Putamen (tissue), 1 donor: ENCODE results near the gene BRSK1.

Experiments used
- DNase-seq: peaks from one replicate; pipeline ENCODE4 v3.0.0-alpha.2; 2016; ENCODE audit warnings: low spot score

BRSK1 gene

DNA sequence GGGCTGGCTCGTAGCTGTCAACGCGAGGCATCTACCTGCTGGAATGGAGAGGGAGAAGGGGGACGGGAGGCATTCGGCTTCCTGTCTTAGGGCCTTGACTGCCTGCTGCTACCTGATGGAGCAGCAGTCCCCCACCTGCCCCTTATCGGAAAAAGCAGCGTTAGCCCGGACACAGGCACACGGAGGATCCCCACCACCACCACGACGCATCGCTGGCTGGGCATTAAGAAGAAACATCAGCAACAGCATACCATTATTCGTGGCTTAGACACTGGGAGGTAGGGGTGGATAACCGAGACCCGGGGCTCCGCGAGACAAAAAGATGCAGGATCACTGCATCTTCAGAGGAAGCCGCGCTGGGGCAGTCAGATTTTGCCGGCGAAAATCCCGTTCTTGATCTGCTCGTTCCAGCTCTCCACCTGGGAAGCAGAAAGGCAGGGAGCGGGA lies 69.6 kb downstream of the BRSK1 start:
- no peak for DNase-seq

GRCh38 chr19:55353803-55354697 lies 70.3 kb downstream of the BRSK1 start:
- DNase-seq: no peak

- DNase-seq: no peak
These were observed 71.0 kb downstream of the BRSK1 start, which contains the start of gene COX6B2 for GRCh38 chr19:55354698-55355212. COX6B2 (minus strand) TSS chr19:55354719; CDS start chr19:55354521, 198 bp downstream.

DNA sequence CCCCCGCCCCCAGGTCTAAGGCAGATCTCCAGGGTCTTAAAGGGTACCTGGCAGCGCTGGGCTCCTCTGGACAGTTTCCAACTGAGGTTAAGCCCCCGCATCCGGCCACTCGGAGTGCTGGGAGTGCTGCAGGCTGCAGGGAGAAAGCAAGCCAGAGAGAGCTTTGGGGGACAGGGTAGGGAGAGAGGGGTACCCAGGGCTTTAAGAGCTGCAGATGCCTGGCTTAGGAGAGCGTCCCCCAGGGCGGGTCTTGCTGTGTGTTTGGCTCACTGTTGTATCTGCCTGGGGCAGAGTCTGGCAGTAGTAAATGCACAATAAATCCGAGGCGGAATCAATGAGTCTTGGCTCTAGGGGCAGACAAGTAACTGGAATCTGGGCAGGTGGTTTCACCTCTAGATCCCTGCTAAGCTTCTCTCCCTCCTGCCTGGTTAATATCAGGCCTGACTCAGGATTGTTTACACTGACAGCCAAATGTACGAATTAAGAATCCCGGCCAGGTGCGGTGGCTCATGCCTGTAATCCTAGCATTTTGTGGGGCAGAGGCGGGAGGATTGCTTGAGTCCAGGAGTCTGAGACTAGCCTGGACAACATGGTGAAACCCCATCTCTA lies 71.5 kb downstream of the BRSK1 start:
- no peak for DNase-seq

DNA sequence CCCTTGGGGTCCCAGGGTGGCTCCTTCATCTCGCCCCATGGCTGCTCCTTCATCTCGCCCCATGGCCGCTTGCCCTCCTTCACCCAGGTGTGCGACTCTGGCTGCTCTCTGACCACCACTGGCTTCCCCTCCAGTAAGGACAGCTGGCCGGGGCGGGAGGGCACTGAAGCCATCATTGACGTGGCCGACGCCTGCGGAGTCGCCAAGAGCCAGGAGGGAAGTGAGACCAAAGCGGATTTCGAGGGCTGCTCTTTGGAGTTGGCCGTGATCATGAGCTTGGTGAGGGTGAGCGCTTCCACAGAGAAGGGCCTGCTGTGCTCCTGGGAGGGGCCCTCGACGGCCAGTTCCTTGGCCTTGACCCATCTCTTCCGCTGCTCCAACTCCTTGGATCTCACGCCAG lies 74.7 kb downstream of the BRSK1 start:
- DNase-seq: no peak

DNA sequence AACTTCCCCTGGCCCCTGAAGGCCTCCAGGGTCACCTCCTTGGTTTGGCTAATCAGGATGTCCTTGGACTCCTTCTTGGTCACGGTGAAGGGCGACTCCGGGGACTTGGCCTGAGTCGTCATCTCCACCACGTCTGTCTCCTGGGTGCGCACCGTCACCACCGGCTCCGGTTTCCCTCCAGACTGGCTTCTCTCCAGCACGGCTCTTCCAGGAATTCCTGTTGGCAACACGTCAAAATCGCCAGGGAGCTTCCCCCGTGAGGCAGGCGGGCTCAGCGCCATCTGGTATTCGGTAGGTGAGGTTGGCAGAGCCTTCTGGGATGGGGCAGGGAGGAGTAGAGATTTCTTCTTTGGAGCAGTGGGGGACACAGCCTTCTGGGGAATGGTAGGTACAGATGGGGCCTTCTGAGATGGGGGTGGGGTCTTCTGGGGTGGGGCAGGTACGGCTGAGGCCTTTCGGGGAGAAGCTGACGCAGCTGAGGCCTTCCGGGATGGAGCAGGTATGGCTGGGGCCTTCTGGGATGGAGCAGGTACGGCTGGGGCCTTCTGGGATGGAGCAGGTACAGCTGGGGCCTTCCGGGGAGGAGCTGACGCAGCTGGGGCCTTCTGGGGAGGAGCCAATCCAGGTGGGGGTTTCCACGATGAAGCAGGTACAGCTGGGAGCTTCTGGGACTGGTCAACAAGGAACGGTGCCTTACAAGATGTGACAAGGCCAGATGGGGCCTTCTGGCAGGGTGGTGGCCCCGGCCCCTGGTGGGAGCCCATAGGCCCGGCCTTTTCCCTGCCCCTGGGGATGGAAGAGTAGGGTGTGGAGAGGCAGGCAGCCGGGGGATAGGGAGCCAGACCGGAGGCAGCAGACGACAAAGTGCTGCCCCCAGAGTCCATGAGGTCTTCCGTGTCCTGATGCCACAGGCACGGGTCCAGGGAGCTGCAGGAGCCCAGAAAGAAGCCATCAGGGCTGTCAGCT lies 75.4 kb downstream of the BRSK1 start:
- DNase-seq: no peak

GRCh38 chr19:55360902-55361301 lies 77.1 kb downstream of the BRSK1 start:
- DNase-seq: no peak
